GM19025 (cell line): ENCODE measurements around the gene SDCBP2.
"Not testable (repeated sequence)": the region's sequence is repeated elsewhere in the genome, so short reads cannot be mapped to it uniquely, and the experiment has no call there.

Experiments
- ATAC-seq: cut with Tn5 transposase; IDR thresholded peaks from one replicate; pipeline ENCODE4 v1.9.1; 2021; ENCODE audit warnings: mild to moderate bottlenecking, low read depth, moderate library complexity; ENCODE audit not compliant: unreplicated experiment

Gene SDCBP2

GRCh38 chr20:1360094-1360846 lies 31.3 kb upstream of the SDCBP2 start:
- no peak for ATAC-seq

- no peak for ATAC-seq
Measured at GRCh38 chr20:1357921-1358671, 29.2 kb upstream of the SDCBP2 start.

GRCh38 chr20:1353956-1354355 lies 25.0 kb upstream of the SDCBP2 start:
- ATAC-seq: no peak

GRCh38 chr20:1346315-1346969 lies 17.5 kb upstream of the SDCBP2 start:
- no peak for ATAC-seq

GRCh38 chr20:1345756-1346093 lies 16.8 kb upstream of the SDCBP2 start:
- no peak for ATAC-seq

- no peak for ATAC-seq
Measured at GRCh38 chr20:1345030-1345755, 16.3 kb upstream of the SDCBP2 start.

- not testable (repeated sequence) for ATAC-seq
Measured at GRCh38 chr20:1343446-1344124, 14.6 kb upstream of the SDCBP2 start.

GRCh38 chr20:1341561-1342265 lies 12.8 kb upstream of the SDCBP2 start:
- ATAC-seq: no peak

- ATAC-seq: no peak
Measured at GRCh38 chr20:1338801-1339200, 9.9 kb upstream of the SDCBP2 start.

GRCh38 chr20:1338096-1338495 lies 9.2 kb upstream of the SDCBP2 start:
- ATAC-seq: no peak

GRCh38 chr20:1337441-1337840 lies 8.5 kb upstream of the SDCBP2 start:
- no peak for ATAC-seq

GRCh38 chr20:1336699-1337367 lies 7.9 kb upstream of the SDCBP2 start:
- ATAC-seq: no peak

- ATAC-seq: no peak
Measured at GRCh38 chr20:1335961-1336698, 7.2 kb upstream of the SDCBP2 start.

GRCh38 chr20:1334761-1335160 lies 5.8 kb upstream of the SDCBP2 start:
- no peak for ATAC-seq

- ATAC-seq: no peak
Measured at GRCh38 chr20:1334370-1334731, 5.4 kb upstream of the SDCBP2 start.

GRCh38 chr20:1333462-1334369 lies 4.8 kb upstream of the SDCBP2 start:
- no peak for ATAC-seq

GRCh38 chr20:1332749-1333300 lies 3.9 kb upstream of the SDCBP2 start:
- ATAC-seq: no peak
